Activated T-cell treated with anti-CD3 and anti-CD28 coated beads for 1 hour (primary cell): ENCODE data around the gene NCAPG.

Experiments used
- DNase-seq: peaks from one replicate; pipeline ENCODE4 v3.0.0-alpha.2; 2020; ENCODE audit warnings: low read depth

Gene NCAPG

GRCh38 chr4:17877661-17878060, 66.9 kb downstream of the NCAPG start:
- DNase-seq: no peak

DNA sequence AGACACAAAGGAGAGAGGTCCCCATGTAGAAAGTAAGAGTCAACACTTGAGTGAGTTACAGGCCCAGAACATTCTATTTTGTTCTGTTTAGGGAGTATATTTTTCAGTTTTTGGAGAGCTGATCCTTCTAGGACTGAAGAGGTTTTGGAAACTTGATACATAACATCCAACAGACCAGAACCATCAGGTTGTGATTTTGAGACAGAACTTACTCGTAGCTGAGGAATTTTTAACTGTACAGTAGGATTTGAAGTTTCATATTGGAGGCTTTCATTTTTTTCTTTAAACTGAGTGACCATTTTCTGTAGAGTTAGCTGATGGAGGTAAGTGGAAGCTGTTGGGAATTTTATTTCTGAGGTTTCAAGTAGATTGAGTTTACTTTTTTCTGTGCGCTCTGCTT, 73.3 kb downstream of the NCAPG start:
- DNase-seq: no peak

GRCh38 chr4:17884511-17884910, 73.7 kb downstream of the NCAPG start:
- no peak for DNase-seq

DNA sequence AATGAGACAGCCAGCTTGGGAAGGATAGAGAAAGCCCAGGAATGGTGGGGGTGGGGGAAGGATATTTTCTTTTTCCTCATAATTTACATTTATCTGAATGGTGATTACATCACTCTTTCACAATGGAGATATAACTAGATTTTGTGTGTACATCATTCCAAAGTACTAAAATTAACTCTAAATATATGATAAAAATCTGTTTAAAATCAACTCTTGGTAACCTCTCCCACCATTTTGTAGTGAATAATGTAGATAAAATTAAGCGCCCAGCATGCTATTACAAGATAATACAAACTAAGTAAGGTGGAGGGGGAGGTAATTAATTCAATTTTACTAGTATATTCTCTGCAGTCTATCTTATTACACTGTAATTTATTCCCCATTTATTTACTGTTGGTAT, 78.9 kb downstream of the NCAPG start:
- DNase-seq: no peak

- DNase-seq: no peak
Measured at GRCh38 chr4:17894421-17894820, 83.6 kb downstream of the NCAPG start.
